ENCODE measurements around the gene MTAP.

DNA sequence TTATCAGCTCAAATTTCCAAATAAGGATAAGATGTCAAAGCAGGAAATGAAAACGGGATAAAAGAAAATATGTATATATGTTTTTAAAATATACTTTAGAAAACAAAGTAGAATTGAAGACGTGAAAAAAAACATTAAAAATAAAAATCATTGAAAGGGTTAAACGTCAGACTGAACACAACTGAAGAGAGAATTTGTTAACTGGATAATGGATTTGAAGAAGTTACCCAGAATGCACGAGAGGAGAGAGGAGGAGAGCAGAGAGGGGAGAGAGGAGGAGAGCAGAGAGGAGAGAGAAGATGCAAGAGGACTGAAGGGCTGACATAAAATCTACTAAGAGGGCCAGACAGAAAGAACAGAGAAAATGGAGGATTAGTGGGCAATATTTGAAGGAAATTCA, 103.8 kb downstream of the MTAP start:
- TF ChIP-seq POLR2A (IDR thresholded peaks at IDR 0.05; ENCODE audit: insufficient read depth in 1 of 2, low read depth in 2 of 2, low read length in 2 of 2) (no peak), AGO2 (optimal IDR thresholded peaks at IDR 0.05; ENCODE audit: low read depth, low read length) (no peak), TP53 (CRISPR knock-in tag; conservative IDR thresholded peaks at IDR 0.05) (no peak), RAD21 (CRISPR knock-in tag; IDR thresholded peaks at IDR 0.05) (no peak)
